NCI-H345 treated with DMSO at 0.1 percent for 48 hours (cell line): ENCODE data around the gene HLA-DMB.
A peak's percentile ranks its signal among the peaks of the same experiment; 100 is the strongest.

Source experiments
- DNase-seq: peaks from one replicate; lab custom pipeline; 2025; ENCODE audit not compliant: unreplicated experiment; lab: John Stamatoyannopoulos, UW

The HLA-DMB gene

GRCh38 chr6:32912951-32913350, 27.9 kb downstream of the HLA-DMB start:
- DNase-seq: no peak

DNA sequence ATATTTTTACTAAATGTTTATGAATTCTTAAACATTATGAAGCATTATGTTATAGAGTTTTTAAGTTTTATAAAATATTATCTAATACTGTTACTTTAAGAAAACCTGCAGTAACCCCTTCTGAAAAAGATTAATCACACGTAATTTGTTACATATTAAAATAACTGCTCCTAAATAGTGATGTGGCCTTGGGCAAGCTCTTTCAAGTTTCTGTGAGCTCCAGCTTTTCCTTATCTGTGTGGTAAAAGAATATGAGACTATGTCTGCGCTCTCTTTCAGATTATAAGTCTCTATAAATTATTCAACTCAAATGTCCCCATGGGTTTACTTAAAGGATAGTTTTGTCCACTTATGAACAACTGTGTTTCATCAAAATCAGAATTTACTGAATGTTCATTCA, 31.9 kb downstream of the HLA-DMB start:
- DNase-seq: no peak

DNA sequence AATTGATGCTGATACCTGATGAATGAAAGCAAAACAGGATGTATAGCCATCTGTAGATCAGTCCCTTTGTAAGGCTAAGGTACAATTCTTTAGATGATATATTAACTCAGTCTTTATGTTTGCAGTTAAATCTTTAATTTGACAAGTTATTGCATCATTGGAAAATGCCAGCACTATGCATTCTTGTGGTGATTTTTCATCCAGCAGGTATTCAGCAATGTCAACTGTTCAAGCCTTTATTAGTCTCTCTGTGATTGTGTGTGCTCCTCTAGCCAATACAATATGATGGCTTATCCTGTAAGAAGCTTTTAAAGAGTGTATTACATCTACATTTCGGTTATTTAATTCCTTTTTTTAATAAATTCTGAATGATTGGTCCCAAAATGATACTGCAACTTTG, 34.3 kb downstream of the HLA-DMB start:
- DNase-seq: no peak

DNA sequence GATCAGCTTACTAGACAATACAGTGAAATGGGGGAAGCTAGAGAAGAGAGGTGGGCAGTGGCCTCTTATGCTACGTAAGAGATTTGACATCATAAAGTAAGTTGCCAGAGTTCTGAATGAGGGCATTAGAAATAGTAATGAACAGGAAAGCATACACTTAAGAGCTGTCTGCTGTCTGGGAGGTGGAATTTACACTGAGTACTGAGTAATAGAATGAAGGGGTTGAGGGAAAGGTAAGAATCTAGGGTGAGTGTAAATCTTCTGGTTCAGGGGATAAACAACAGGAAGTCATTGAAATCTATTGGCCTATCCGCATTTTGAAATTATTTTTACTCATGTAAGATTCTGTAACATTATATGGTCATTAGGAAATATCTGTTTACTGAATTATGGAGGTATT, 35.8 kb downstream of the HLA-DMB start:
- no peak for DNase-seq

GRCh38 chr6:32903952-32904351, 36.9 kb downstream of the HLA-DMB start:
- DNase-seq: no peak

- DNase-seq: no peak
Observed at GRCh38 chr6:32895006-32895345, 45.9 kb downstream of the HLA-DMB start.

DNA sequence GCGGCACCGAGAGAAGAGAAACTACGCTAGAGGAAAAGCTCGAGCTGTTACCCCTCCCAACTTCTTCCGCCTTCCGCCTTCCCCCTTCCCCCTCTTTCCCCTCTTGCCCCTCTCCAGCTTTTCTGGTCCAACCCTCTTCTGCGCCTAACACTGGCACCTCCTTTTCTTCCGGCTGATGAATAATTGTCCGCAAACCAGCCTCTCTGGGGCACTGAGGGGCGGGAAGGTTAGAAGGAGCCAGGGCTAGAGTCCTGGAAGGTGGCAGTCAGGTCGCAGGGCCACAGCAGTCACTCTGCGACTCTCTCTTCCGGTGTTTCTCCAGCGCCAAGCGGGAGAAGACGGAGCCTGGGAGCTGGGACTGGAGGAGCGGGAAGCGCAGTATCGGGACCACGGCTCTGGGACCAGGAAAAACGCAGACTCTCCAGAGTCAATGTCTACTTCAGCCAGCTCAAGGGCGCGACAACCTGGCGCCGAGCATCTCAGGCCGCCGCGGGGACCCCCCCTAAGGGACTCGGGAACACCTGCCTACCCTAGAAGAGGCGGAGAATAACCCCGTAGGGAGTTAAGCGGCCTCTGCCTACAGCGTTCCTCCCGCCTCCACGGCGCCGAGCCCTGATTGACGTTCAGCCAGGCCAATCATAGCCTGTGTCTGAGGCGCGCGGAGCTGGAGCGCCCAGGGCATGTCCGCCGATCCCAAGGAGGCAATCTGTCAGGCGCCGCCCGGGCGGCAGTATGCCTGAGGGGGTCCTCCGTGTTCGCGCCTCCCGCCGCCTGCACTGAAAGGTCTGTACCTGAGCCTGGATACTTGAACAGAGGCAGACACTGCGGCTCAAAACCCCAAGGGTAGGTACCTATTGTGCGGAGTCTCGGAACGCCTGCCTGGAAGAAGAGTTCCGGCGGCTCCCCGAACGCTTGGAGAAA, 46.5 kb downstream of the HLA-DMB start:
- peak; percentile 89 for DNase-seq

GRCh38 chr6:32890831-32891230, 50.0 kb downstream of the HLA-DMB start:
- DNase-seq: no peak

DNA sequence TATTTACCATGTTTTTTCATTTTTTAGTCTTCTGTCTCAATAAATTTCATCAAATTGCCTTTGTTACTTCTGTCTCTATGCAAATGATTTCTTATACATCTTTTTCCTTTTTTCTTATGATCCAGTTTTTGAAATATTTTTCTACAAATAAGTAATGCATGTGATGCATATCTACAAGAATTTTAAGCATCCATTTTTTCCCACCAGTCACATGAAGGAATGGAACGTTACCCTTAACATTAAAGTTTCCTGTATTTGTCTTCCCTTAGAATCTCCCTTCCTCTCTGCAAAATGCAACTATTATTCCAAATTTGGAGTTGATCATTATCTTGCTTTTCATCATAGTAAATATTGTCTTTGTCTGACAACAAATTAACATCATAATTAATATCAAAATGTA, 51.3 kb downstream of the HLA-DMB start:
- no peak for DNase-seq

DNA sequence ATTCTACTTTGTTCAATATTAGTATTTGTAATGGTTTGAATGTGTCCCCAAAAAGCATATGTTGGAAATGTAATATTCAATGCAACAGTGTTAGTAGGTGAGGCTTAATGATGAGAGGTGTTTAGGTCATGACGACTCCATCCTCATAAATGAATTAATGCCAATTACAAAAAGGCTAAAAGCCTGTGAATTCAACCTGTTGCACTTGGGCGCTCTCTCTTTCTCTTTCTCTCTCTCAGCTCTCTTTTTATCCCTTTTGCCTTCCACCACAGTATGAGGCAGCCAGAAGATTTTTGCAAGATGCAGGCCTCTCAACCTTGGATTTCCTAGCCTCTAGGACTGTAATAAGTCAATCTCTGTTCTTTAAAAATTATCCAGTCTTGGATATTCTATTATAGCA, 52.3 kb downstream of the HLA-DMB start:
- DNase-seq: no peak

- no peak for DNase-seq
Observed at GRCh38 chr6:32887616-32888015, 53.2 kb downstream of the HLA-DMB start.

DNA sequence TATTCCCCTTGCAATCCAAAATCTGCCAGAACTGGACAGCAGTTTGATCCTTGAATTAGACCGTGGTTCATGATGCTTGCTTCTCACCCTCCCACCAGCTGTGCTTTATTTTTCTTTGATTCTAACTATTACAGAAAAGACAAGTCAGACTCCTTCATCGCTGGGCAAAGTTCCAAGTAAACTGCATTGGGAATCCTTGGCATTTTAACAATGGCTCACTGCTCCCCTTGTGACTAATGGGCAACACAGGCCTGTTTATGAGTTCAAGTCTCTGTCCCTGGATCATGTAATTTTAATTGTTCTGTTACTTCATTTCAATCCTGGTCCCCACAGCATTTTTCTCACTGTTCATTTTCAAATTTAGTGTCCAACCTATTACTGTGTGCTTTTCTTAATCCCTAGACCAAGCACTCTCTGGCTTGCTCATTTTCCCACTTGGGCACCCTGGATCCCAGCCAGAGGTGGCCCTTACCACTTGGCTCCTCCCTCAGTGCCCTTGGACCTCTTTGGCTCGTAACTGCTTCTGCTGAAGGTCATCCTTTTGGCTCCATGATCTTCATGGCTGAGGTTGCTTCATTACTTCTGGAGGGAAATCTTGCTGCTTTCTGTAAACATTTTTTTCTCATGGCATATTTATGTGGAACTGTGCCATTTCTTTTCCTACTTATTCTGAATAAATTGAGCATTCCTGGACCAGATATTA, 54.0 kb downstream of the HLA-DMB start:
- DNase-seq: no peak

GRCh38 chr6:32885698-32886286, 55.0 kb downstream of the HLA-DMB start:
- peak; percentile 40 for DNase-seq
